Smooth muscle cell (in vitro differentiated cells): ENCODE data around the gene PRDX5. TPM values are rescaled to one million over a fixed set of nuclear protein-coding genes. Genes with fewer than 3 reads are reported as not detected.

Experiments
- DNase-seq: peaks from one replicate; lab custom pipeline; 2025; ENCODE audit not compliant: unreplicated experiment; lab: John Stamatoyannopoulos, UW
- H2AFZ ChIP-seq: fragments of 200-600 bp; sonication (generic); 2 replicates; pipeline ENCODE4 v1.6.0; 2016; ENCODE audit warnings: antibody characterized with exemption, low read depth, mild to moderate bottlenecking
- H3F3A ChIP-seq: fragments of 200-600 bp; sonication (generic); 2 replicates; pipeline ENCODE4 v1.6.0; 2017; ENCODE audit warnings: antibody characterized with exemption, low read depth
- H3K27ac ChIP-seq: fragments of 200-600 bp; sonication (generic); 2 replicates; pipeline ENCODE4 v1.5.1; 2016; ENCODE audit warnings: low read depth, mild to moderate bottlenecking
- H3K27me3 ChIP-seq: fragments of 200-600 bp; sonication (generic); 2 replicates; pipeline ENCODE4 v1.6.1; 2016; ENCODE audit warnings: low read depth, mild to moderate bottlenecking
- H3K36me3 ChIP-seq: fragments of 200-600 bp; sonication (generic); 2 replicates; pipeline ENCODE4 v1.5.1; 2016; ENCODE audit warnings: low read depth
- H3K4me1 ChIP-seq: fragments of 200-600 bp; sonication (generic); 2 replicates; pipeline ENCODE4 v1.5.1; 2016; ENCODE audit warnings: low read depth
- H3K4me2 ChIP-seq: fragments of 200-600 bp; sonication (generic); 2 replicates; pipeline ENCODE4 v1.6.0; 2016; ENCODE audit warnings: mild to moderate bottlenecking
- H3K4me3 ChIP-seq: fragments of 200-600 bp; sonication (generic); 2 replicates; pipeline ENCODE4 v1.5.1; 2016; ENCODE audit warnings: mild to moderate bottlenecking
- H3K79me2 ChIP-seq: fragments of 200-600 bp; sonication (generic); 2 replicates; pipeline ENCODE4 v1.6.0; 2016; ENCODE audit warnings: low read depth, mild to moderate bottlenecking
- H3K9ac ChIP-seq: fragments of 200-600 bp; sonication (generic); 2 replicates; pipeline ENCODE4 v1.6.0; 2016; ENCODE audit warnings: low read depth
- H3K9me3 ChIP-seq: fragments of 200-600 bp; sonication (generic); replicated peaks from 2 replicates; pipeline ENCODE4 v1.5.1; 2016; ENCODE audit warnings: low read depth
- H4K20me1 ChIP-seq: fragments of 200-600 bp; sonication (generic); 2 replicates; pipeline ENCODE4 v1.6.0; 2016; ENCODE audit warnings: low read depth
- WGBS: methylation state at CpG from one replicate; pipeline ENCODE4 v1.1.7; 2016; ENCODE audit warnings: low lambda C conversion rate; 5-methylcytosine and 5-hydroxymethylcytosine counted together
- polyA plus RNA-seq: library from polyadenylated mRNA; unstranded; fragments of >200 nt; fragmentation: Nextera tagmentation; extraction: Ambion mirVana; gene quantifications from 2 replicates; pipeline ENCODE4 v1.2.1, GENCODE V29; 2016
- total RNA-seq: library from RNA; depleted of rRNA; stranded (reverse); fragments of >200 nt; gene quantifications from 2 replicates; pipeline ENCODE4 v1.2.3, GENCODE V29; 2014
- TF ChIP-seq, protein P1 (sequence below): fragments of 200-600 bp; sonication (generic); IDR thresholded peaks from 2 replicates; pipeline ENCODE4 v1.5.1; 2017; ENCODE audit warnings: borderline replicate concordance, mild to moderate bottlenecking, antibody characterized with exemption; ENCODE audit not compliant: insufficient read depth, poor library complexity, severe bottlenecking

PRDX5 gene
- total and polyA plus RNA-seq, 2 experiments from 2014 or later: 169 to 474 TPM

DNA sequence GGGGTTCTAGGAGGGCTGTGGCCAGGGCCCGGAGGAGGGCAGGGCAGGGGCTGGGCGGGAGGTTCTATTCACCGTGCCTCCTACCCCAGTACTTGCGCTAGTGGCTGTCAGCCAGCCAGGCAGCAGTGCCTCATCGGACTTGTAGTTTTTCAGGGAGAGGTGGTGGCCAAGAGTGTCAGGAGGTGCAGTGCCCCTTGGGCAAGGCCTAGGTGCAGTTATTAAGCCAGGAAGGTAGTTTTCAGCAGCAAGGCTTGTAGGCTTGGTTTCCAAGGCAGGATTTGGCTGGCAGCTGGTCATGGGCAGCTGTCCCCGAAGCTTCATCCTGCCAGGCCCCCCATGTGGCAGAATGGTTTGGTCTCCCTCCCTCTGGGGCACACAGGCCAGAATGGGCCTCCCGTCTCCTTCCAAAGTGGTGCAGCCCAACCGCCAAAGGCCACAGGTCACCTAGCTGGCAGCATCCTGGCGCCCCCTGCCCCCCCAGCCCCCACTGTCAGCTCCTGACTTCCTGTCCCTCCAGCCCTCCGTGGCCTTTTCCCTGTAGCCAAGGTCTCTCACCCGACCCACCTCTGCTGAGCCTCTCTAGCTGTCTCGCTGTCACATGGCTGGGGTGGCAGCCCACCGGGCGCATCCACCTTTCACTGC lies 30.6 kb downstream of the PRDX5 start:
- Histone ChIP-seq H4K20me1 (no peaks in the 10 kb centered on the region), H3K27ac (no peak overlapping the region), H3K4me1 (no peaks in the 10 kb centered on the region), H3K36me3 (no peaks in the 10 kb centered on the region), H3K79me2 (no peaks in the 10 kb centered on the region), H2AFZ (no peak overlapping the region), H3K9ac (no peak overlapping the region), H3K4me2 (no peak overlapping the region), H3K4me3 (no peak overlapping the region), H3F3A (no peaks in the 10 kb centered on the region), H3K9me3 (no peaks in the 10 kb centered on the region), H3K27me3 (no peaks in the 10 kb centered on the region)
- DNase-seq: no peak
- 78% methylated on average over 10 of the region's 14 CpGs for WGBS
- TF ChIP-seq, protein P1, sequence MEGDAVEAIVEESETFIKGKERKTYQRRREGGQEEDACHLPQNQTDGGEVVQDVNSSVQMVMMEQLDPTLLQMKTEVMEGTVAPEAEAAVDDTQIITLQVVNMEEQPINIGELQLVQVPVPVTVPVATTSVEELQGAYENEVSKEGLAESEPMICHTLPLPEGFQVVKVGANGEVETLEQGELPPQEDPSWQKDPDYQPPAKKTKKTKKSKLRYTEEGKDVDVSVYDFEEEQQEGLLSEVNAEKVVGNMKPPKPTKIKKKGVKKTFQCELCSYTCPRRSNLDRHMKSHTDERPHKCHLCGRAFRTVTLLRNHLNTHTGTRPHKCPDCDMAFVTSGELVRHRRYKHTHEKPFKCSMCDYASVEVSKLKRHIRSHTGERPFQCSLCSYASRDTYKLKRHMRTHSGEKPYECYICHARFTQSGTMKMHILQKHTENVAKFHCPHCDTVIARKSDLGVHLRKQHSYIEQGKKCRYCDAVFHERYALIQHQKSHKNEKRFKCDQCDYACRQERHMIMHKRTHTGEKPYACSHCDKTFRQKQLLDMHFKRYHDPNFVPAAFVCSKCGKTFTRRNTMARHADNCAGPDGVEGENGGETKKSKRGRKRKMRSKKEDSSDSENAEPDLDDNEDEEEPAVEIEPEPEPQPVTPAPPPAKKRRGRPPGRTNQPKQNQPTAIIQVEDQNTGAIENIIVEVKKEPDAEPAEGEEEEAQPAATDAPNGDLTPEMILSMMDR: no peak

DNA sequence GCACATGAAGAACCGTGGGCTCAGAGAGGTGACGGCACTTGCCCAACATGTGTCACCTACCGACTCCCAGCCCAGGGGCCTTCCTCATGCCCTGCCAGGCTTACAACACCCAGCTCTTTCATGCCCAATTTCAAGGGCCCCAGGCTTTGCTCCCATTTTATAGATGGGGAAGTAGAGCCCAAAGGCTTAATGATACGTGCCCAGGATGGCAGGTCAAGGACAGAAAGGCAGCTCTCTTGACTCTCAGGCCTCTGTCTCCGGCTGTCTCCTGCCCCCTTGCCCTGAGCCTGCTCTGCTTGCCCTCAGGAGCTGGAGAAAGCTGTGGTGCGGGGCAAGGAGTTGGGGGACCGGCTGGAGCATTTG lies 31.1 kb downstream of the PRDX5 start:
- WGBS: 93% methylated on average over 7 of the region's 7 CpGs
- no peak for DNase-seq
- TF ChIP-seq, protein P1: no peak

DNA sequence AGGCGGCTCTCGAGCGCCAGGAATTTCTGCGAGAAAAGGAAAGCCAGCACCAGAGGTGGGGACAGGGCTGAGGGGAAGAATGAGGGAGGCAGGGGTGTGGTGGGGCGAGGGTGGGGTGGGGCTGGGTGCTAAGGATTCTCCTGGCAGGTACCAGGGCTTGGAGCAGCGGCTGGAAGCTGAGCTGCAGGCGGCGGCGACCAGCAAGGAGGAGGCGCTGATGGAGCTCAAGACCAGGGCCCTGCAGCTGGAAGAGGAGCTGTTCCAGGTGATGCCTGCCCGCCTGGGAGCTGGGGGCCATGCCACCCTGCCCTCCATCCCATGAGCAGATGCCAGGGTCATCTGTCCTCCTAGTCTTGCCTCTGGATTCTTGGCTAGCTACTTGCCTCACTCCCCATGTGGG lies 31.5 kb downstream of the PRDX5 start:
- WGBS: 88% methylated on average over 11 of the region's 11 CpGs
- H3K4me2 ChIP-seq: no peak overlapping the region
- H2AFZ ChIP-seq: no peak overlapping the region
- H3K4me1 ChIP-seq: no peaks in the 10 kb centered on the region
- no peaks in the 10 kb centered on the region for H3K27me3 ChIP-seq
- no peak overlapping the region for H3K9ac ChIP-seq
- no peaks in the 10 kb centered on the region for H4K20me1 ChIP-seq
- H3K36me3 ChIP-seq: no peaks in the 10 kb centered on the region
- H3K4me3 ChIP-seq: no peak overlapping the region
- H3F3A ChIP-seq: no peaks in the 10 kb centered on the region
- H3K9me3 ChIP-seq: no peaks in the 10 kb centered on the region
- no peak for DNase-seq
- no peaks in the 10 kb centered on the region for H3K79me2 ChIP-seq
- H3K27ac ChIP-seq: no peak overlapping the region
- TF ChIP-seq, protein P1: no peak

More for the DNA sequence above, 31.1 kb downstream of the PRDX5 start:
- Histone ChIP-seq H3K9ac (no peak overlapping the region), H3K4me1 (no peaks in the 10 kb centered on the region), H2AFZ (no peak overlapping the region), H3F3A (no peaks in the 10 kb centered on the region), H3K4me3 (no peak overlapping the region), H3K9me3 (no peaks in the 10 kb centered on the region), H3K4me2 (no peak overlapping the region), H3K36me3 (no peaks in the 10 kb centered on the region), H3K27ac (no peak overlapping the region), H3K27me3 (no peaks in the 10 kb centered on the region), H4K20me1 (no peaks in the 10 kb centered on the region), H3K79me2 (no peaks in the 10 kb centered on the region)

DNA sequence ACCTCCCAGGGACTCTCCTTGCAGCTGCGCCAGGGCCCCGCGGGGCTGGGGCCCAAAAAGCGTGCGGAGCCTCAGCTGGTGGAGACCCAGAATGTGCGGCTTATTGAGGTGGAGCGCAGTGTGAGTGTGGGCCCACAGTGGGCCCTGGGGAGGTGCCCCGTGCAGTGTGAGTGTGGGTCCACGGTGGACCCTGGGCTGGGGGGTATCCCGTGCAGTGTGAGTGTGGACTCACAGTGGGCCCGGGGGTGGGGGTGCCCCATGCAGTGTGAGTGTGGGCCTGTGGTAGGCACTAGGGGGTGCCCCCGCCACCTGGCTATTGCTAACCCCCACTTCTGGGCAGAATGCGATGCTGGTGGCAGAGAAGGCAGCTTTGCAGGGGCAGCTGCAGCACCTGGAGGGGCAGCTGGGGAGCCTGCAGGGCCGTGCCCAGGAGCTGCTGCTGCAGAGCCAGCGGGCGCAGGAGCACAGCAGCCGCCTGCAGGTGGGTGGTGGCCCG lies 33.3 kb downstream of the PRDX5 start:
- peaks cover 8% of the 10 kb centered on the region for H3F3A ChIP-seq
- 93% methylated on average over 17 of the region's 18 CpGs for WGBS
- H3K27me3 ChIP-seq: no peaks in the 10 kb centered on the region
- TF ChIP-seq, protein P1: no peak
- H3K4me3 ChIP-seq: no peak overlapping the region
- H3K79me2 ChIP-seq: no peaks in the 10 kb centered on the region
- DNase-seq: no peak
- H2AFZ ChIP-seq: no peak overlapping the region
- H3K4me1 ChIP-seq: peaks cover 6% of the 10 kb centered on the region
- H3K9ac ChIP-seq: no peak overlapping the region
- H4K20me1 ChIP-seq: no peaks in the 10 kb centered on the region
- no peak overlapping the region for H3K27ac ChIP-seq
- no peak overlapping the region for H3K4me2 ChIP-seq
- H3K36me3 ChIP-seq: no peaks in the 10 kb centered on the region
- no peaks in the 10 kb centered on the region for H3K9me3 ChIP-seq
